Upper lobe of left lung (tissue), 4 donors: ENCODE results near the gene TASP1.

Source experiments
- POLR2A ChIP-seq, 4 donors: fragments of 450-650 bp; IDR thresholded peaks; one replicate each; pipeline ENCODE4 v1.5.1; 2016 to 2017; ENCODE audit warnings: antibody characterized with exemption in 4 of 4, mild to moderate bottlenecking in 2 of 4
- TF ChIP-seq, protein P1 (sequence below), 6 experiments: fragments of 450-650 bp in 4 of 6; fragments of 200-600 bp in 2 of 6; sonication (generic) in 2 of 6; IDR thresholded peaks; one replicate each; pipeline ENCODE4 v1.5.1; 2016 to 2019; ENCODE audit warnings: antibody characterized with exemption in 6 of 6

DNA sequence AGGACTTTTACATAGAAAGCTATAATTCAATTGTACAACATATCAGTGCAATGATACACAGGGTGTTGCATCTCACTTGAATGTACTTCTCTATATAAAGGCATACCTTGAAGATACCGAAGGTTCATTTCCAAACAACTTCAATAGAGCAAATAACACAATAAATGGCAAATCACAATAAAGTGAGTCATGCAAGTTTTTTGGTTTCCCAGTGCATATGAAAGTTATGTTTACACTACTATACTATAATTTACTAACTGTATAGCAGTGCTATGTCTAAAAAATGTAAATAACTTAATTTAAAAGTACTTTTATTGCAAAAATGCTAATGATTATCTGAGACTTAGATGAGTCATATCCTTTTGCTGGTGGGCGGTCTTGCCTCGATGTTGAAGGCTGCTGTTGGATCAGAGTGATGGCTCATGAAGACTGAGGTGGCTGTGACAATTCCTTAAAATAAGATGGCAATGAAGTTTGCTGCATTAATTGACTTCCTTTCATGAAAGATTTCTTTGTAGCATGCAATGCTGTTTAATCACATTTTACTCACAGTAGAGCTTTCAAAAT is 188.8 kb downstream of the TASP1 start:
- TF ChIP-seq, protein P1, sequence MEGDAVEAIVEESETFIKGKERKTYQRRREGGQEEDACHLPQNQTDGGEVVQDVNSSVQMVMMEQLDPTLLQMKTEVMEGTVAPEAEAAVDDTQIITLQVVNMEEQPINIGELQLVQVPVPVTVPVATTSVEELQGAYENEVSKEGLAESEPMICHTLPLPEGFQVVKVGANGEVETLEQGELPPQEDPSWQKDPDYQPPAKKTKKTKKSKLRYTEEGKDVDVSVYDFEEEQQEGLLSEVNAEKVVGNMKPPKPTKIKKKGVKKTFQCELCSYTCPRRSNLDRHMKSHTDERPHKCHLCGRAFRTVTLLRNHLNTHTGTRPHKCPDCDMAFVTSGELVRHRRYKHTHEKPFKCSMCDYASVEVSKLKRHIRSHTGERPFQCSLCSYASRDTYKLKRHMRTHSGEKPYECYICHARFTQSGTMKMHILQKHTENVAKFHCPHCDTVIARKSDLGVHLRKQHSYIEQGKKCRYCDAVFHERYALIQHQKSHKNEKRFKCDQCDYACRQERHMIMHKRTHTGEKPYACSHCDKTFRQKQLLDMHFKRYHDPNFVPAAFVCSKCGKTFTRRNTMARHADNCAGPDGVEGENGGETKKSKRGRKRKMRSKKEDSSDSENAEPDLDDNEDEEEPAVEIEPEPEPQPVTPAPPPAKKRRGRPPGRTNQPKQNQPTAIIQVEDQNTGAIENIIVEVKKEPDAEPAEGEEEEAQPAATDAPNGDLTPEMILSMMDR (IDR thresholded peaks at IDR 0.05) = no peak
- TF ChIP-seq POLR2A (IDR thresholded peaks at IDR 0.05) = no peak
